Osteoblast (primary cell): ENCODE data around the gene EIF2B2. TPM values are rescaled to one million over a fixed set of nuclear protein-coding genes. Genes with fewer than 3 reads are reported as not detected.

ENCODE experiments used
- DNase-seq: peaks from one replicate; pipeline ENCODE4 v3.0.0; 2011; ENCODE audit warnings: low spot score, mixed read lengths; ENCODE audit not compliant: insufficient read length; ENCODE audit errors: missing footprints
- H2AFZ ChIP-seq: 2 replicates; pipeline ENCODE4 v1.6.0; 2011; ENCODE audit warnings: mild to moderate bottlenecking, low read length
- H3K27ac ChIP-seq: 2 replicates; pipeline ENCODE4 v1.5.1; 2011; ENCODE audit warnings: mild to moderate bottlenecking, low read depth, low read length, moderate library complexity
- H3K27me3 ChIP-seq: 2 replicates; pipeline ENCODE4 v1.6.0; 2012; ENCODE audit warnings: mild to moderate bottlenecking, control low read depth, inconsistent platforms, low read length, moderate library complexity; ENCODE audit not compliant: insufficient read depth
- H3K36me3 ChIP-seq: 2 replicates; pipeline ENCODE4 v1.5.1; 2011; ENCODE audit warnings: mild to moderate bottlenecking, low read length, control low read depth, moderate library complexity; ENCODE audit not compliant: insufficient read depth
- H3K4me1 ChIP-seq: 2 replicates; pipeline ENCODE4 v1.5.1; 2011; ENCODE audit warnings: mild to moderate bottlenecking, low read length, control low read depth, moderate library complexity; ENCODE audit not compliant: insufficient read depth
- H3K4me2 ChIP-seq: 2 replicates; pipeline ENCODE4 v1.6.0; 2011; ENCODE audit warnings: mild to moderate bottlenecking, low read length; ENCODE audit not compliant: insufficient read depth
- H3K4me3 ChIP-seq: fragments of 200-600 bp; sonication (generic); 3 replicates; pipeline ENCODE4 v1.5.1; 2012; ENCODE audit warnings: mild to moderate bottlenecking, low read length, inconsistent platforms; ENCODE audit not compliant: insufficient read depth
- H3K79me2 ChIP-seq: 2 replicates; pipeline ENCODE4 v1.6.0; 2012; ENCODE audit warnings: mild to moderate bottlenecking, low read length, control low read depth, inconsistent platforms; ENCODE audit not compliant: insufficient read depth
- H3K9me3 ChIP-seq: 2 replicates; pipeline ENCODE4 v1.5.1; 2011; ENCODE audit warnings: low read depth, low read length, control low read depth
- H4K20me1 ChIP-seq: 2 replicates; pipeline ENCODE4 v1.6.0; 2012; ENCODE audit warnings: mild to moderate bottlenecking, low read length, control low read depth; ENCODE audit not compliant: insufficient read depth
- CTCF ChIP-seq: IDR thresholded peaks from 2 replicates; pipeline ENCODE4 v1.5.1; 2011; ENCODE audit warnings: mild to moderate bottlenecking, low read depth, low read length, moderate library complexity; ENCODE audit errors: extremely low read depth
- total RNA-seq: library from RNA; depleted of rRNA; stranded (reverse); fragments of >200 nt; gene quantifications from 2 replicates; pipeline ENCODE4 v1.2.3, GENCODE V29; 2012

The EIF2B2 gene
- total RNA-seq, 1 donor, result 39.4 TPM

- Histone ChIP-seq H3K4me3 (no peak overlapping the region), H2AFZ (no peak overlapping the region), H3K27ac (no peak overlapping the region), H4K20me1 (no peaks in the 10 kb centered on the region), H3K27me3 (no peaks in the 10 kb centered on the region), H3K4me1 (peaks cover 15% of the 10 kb centered on the region), H3K36me3 (no peaks in the 10 kb centered on the region), H3K4me2 (no peak overlapping the region), H3K9me3 (no peaks in the 10 kb centered on the region), H3K79me2 (no peaks in the 10 kb centered on the region)
- peak; percentile 52 for DNase-seq
- no peak for TF ChIP-seq CTCF
Measured at GRCh38 chr14:74963178-74963704, 39.5 kb upstream of the EIF2B2 start.

- Histone ChIP-seq H3K36me3 (no peaks in the 10 kb centered on the region), H4K20me1 (no peaks in the 10 kb centered on the region), H2AFZ (no peak overlapping the region), H3K9me3 (no peaks in the 10 kb centered on the region), H3K79me2 (no peaks in the 10 kb centered on the region), H3K27ac (no peak overlapping the region), H3K27me3 (no peaks in the 10 kb centered on the region), H3K4me2 (no peak overlapping the region), H3K4me3 (no peak overlapping the region), H3K4me1 (peaks cover 15% of the 10 kb centered on the region)
- peak; percentile 65 for DNase-seq
- TF ChIP-seq CTCF, result no peak
Measured at GRCh38 chr14:74963705-74964271, 38.9 kb upstream of the EIF2B2 start.

GRCh38 chr14:74964787-74965485, 37.8 kb upstream of the EIF2B2 start:
- Histone ChIP-seq H4K20me1 (no peaks in the 10 kb centered on the region), H3K79me2 (no peaks in the 10 kb centered on the region), H3K36me3 (no peaks in the 10 kb centered on the region), H2AFZ (peak overlapping the region; percentile 41), H3K4me3 (no peak overlapping the region), H3K27ac (peak overlapping the region; percentile 67), H3K4me1 (peaks cover 15% of the 10 kb centered on the region), H3K4me2 (peak overlapping the region; percentile 29), H3K27me3 (no peaks in the 10 kb centered on the region), H3K9me3 (no peaks in the 10 kb centered on the region)
- no peak for DNase-seq
- TF ChIP-seq CTCF, result no peak

- Histone ChIP-seq H3K79me2 (no peaks in the 10 kb centered on the region), H4K20me1 (no peaks in the 10 kb centered on the region), H3K4me3 (no peak overlapping the region), H3K4me1 (peaks cover 15% of the 10 kb centered on the region), H3K27me3 (no peaks in the 10 kb centered on the region), H3K4me2 (peak overlapping the region; percentile 29), H2AFZ (peak overlapping the region; percentile 41), H3K27ac (peak overlapping the region; percentile 67), H3K36me3 (no peaks in the 10 kb centered on the region), H3K9me3 (no peaks in the 10 kb centered on the region)
- no peak for TF ChIP-seq CTCF
- no peak for DNase-seq
Measured at GRCh38 chr14:74965486-74966153, 37.1 kb upstream of the EIF2B2 start.
